Keratinocyte (primary cell): ENCODE results near the gene JSRP1. TPM values are rescaled to one million over a fixed set of nuclear protein-coding genes. Genes with fewer than 3 reads are reported as not detected.

Experiments
- DNase-seq: peaks from one replicate; pipeline ENCODE4 v3.0.0-alpha.2; 2011; ENCODE audit warnings: low read depth, missing footprints, low spot score
- FAIRE-seq: peaks from 2 replicates; lab custom pipeline; 2011; peaks lifted over from hg19 to GRCh38; lab: Jason Lieb, UNC
- H2AFZ ChIP-seq: 2 replicates; pipeline ENCODE4 v1.6.0; 2012; ENCODE audit warnings: low read length, control low read depth, inconsistent platforms; ENCODE audit not compliant: control insufficient read depth
- H3K27ac ChIP-seq: 2 replicates; pipeline ENCODE4 v1.5.1; 2011; ENCODE audit warnings: low read length; ENCODE audit not compliant: control insufficient read depth, insufficient read depth
- H3K27me3 ChIP-seq: 3 replicates; pipeline ENCODE4 v1.6.0; 2011; ENCODE audit warnings: low read length; ENCODE audit not compliant: control insufficient read depth, insufficient read depth; ENCODE audit errors: extremely low read depth
- H3K36me3 ChIP-seq, 2 experiments: 2 replicates in 1 of 2; 3 replicates in 1 of 2; pipeline ENCODE4 v1.5.1; 2011; ENCODE audit warnings: low read length in 2 of 2, mild to moderate bottlenecking in 1 of 2; ENCODE audit not compliant: control insufficient read depth in 2 of 2, insufficient read depth in 2 of 2; ENCODE audit errors: extremely low read depth in 1 of 2
- H3K4me1 ChIP-seq: 3 replicates; pipeline ENCODE4 v1.5.1; 2011; ENCODE audit warnings: low read length; ENCODE audit not compliant: control insufficient read depth, insufficient read depth; ENCODE audit errors: extremely low read depth
- H3K4me2 ChIP-seq: 3 replicates; pipeline ENCODE4 v1.6.0; 2011; ENCODE audit warnings: low read depth, low read length; ENCODE audit not compliant: control insufficient read depth, insufficient read depth; ENCODE audit errors: extremely low read depth
- H3K4me3 ChIP-seq, 3 experiments: fragments of 200-600 bp in 1 of 3; sonication (generic) in 1 of 3; 2 replicates in 2 of 3; 3 replicates in 1 of 3; pipeline ENCODE4 v1.5.1; 2011 to 2016; ENCODE audit warnings: low read length in 3 of 3, mild to moderate bottlenecking in 3 of 3, control low read depth in 2 of 3, inconsistent platforms in 1 of 3, low read depth in 1 of 3, mixed read lengths in 1 of 3, mixed run types in 1 of 3, moderate library complexity in 1 of 3; ENCODE audit not compliant: control insufficient read depth in 2 of 3, insufficient read depth in 2 of 3; ENCODE audit errors: extremely low read depth in 1 of 3
- H3K79me2 ChIP-seq: 2 replicates; pipeline ENCODE4 v1.6.0; 2012; ENCODE audit warnings: low read length; ENCODE audit not compliant: control insufficient read depth, insufficient read depth
- H3K9ac ChIP-seq: 3 replicates; pipeline ENCODE4 v1.6.0; 2011; ENCODE audit warnings: low read length; ENCODE audit not compliant: control insufficient read depth, insufficient read depth; ENCODE audit errors: extremely low read depth
- H3K9me1 ChIP-seq: 3 replicates; pipeline ENCODE4 v1.6.0; 2011; ENCODE audit warnings: low read length; ENCODE audit not compliant: control insufficient read depth, insufficient read depth; ENCODE audit errors: extremely low read depth
- H3K9me3 ChIP-seq: 2 replicates; pipeline ENCODE4 v1.5.1; 2012; ENCODE audit warnings: low read depth, low read length; ENCODE audit not compliant: control insufficient read depth
- H4K20me1 ChIP-seq: 3 replicates; pipeline ENCODE4 v1.6.0; 2011; ENCODE audit warnings: low read length; ENCODE audit not compliant: control insufficient read depth, insufficient read depth; ENCODE audit errors: extremely low read depth
- EZH2 ChIP-seq: IDR thresholded peaks from one replicate; pipeline ENCODE4 v1.6.1; 2012; ENCODE audit warnings: inconsistent platforms, mild to moderate bottlenecking, low read length, moderate library complexity
- dilution Hi-C: fragments of 300-500 bp; cut with MboI; formaldehyde crosslinking; loops from one replicate; pipeline ENCODE4 v1.7.0; 2020; ENCODE audit warnings: low sequenced_read_pairs; ENCODE audit not compliant: extremely low pct_ligation_motif_present
- polyA plus RNA-seq, 5 experiments: library from polyadenylated mRNA; depleted of rRNA in 3 of 5; stranded (reverse) in 3 of 5; stranded (forward) in 1 of 5; unstranded in 1 of 5; fragments of >200 nt; gene quantifications; 1 replicate in 1 of 5; 2 replicates in 3 of 5; 3 replicates in 1 of 5; pipeline versions ENCODE4 v1.2.1 to v1.2.3, GENCODE V29; 2011 to 2012; ENCODE audit warnings: missing spikeins in 2 of 5, low read depth in 1 of 5, low replicate concordance in 1 of 5
- TF ChIP-seq, protein P1 (sequence below), 3 experiments: IDR thresholded peaks in 1 of 3; conservative IDR thresholded peaks in 1 of 3; optimal IDR thresholded peaks in 1 of 3; 2 replicates in 2 of 3; 3 replicates in 1 of 3; pipeline versions ENCODE3 to v1.5.1; 2011; ENCODE audit warnings: low read length in 3 of 3, mild to moderate bottlenecking in 3 of 3, moderate library complexity in 2 of 3, control low read depth in 1 of 3, inconsistent platforms in 1 of 3; ENCODE audit not compliant: insufficient read depth in 2 of 3; ENCODE audit errors: extremely low read depth in 1 of 3

JSRP1 gene
- polyA plus RNA-seq, 1 donor (not counting 4 experiments of a cell fraction or from before 2014, with no cell fraction given): not detected

DNA sequence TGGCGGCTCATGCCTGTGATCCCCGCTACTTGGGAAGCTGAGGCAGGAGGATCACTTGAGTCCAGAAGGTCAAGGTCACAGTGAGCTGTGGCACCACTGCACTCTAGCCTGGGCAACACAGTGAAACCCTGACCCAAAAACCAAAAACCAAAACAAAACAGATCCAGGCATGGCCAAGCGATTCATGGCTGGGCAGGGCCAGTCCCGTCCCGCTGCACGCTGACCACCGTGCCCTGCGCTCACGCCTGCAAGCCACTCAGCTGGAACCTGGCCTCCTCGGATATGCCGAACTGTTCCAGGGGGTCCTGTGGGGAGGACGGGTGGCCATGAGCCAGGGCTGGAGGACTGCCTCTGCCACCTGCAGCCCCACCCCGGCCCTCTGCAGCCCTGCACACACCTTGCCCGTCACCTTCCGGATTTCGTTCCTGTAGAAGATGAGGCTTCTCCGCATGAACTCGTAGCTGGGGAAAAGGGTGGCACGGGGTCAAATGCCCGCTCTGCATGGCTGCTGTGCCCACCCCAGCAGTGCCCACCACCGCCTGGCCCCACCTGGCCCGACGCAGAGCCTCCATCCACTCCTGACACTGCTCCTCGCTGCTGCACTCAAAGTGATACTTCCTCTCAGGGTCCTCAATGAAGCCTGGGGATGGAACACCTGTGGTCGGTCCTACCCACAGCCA lies 22.5 kb downstream of the JSRP1 start:
- H4K20me1 ChIP-seq: peaks cover 2% of the 10 kb centered on the region
- FAIRE-seq: no peak
- peaks cover 19 to 41% of the 10 kb centered on the region in 2 experiments for H3K36me3 ChIP-seq

DNA sequence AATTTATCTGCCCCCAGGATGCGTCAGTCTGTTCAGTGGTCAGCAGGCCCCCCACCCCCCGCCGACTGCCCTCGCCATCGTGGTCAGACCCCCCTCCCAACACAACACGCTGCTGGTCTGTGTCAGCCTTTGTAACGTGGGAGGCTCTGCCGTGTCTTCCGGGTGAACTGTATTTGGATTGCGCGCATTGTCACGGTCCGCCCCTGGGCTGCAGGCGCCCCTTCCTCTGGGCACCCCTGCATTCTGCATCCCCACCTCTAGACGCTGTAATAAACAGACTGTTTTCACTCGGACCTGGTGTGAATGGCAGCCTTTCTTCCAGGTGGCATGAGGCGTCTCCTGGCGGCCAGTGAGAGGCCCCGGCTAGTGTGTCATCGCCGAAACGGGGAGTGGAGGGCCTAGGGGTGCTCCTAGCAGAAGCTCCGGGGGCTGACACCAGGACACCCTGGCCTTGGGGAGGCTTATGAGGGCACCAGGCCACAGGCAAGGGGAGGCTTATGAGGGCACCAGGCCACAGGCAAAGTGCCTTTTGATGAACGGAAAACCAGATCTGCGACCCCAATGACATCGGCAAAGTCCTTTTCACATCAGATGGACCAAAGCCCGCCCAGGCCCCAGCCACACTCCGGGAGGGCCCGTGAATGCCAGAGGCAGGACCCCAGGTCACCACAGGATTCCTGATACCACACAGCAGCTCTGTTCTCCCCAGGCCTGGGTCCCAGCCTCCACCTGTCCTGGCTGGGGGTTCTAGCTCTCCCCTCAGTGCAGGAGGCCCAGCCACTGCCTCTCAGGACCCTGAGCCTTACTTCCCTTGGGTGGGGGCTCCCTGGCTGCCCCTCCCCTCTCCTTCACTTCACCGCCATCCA lies 23.7 kb downstream of the JSRP1 start:
- Histone ChIP-seq H3K27me3 (no peaks in the 10 kb centered on the region), H3K27ac (no peak overlapping the region), H3K9me3 (no peaks in the 10 kb centered on the region), H3K9ac (no peak overlapping the region), H3K4me2 (no peak overlapping the region), H4K20me1 (peaks cover 4% of the 10 kb centered on the region), H3K4me1 (peaks cover 8% of the 10 kb centered on the region), H3K9me1 (no peaks in the 10 kb centered on the region), H2AFZ (no peak overlapping the region), H3K4me3 (no peak overlapping the region), H3K36me3 (peaks cover 19 to 37% of the 10 kb centered on the region in 2 experiments), H3K79me2 (peaks cover 42% of the 10 kb centered on the region)
- DNase-seq: no peak
- dilution Hi-C loops: no loop called here
- TF ChIP-seq, protein P1, sequence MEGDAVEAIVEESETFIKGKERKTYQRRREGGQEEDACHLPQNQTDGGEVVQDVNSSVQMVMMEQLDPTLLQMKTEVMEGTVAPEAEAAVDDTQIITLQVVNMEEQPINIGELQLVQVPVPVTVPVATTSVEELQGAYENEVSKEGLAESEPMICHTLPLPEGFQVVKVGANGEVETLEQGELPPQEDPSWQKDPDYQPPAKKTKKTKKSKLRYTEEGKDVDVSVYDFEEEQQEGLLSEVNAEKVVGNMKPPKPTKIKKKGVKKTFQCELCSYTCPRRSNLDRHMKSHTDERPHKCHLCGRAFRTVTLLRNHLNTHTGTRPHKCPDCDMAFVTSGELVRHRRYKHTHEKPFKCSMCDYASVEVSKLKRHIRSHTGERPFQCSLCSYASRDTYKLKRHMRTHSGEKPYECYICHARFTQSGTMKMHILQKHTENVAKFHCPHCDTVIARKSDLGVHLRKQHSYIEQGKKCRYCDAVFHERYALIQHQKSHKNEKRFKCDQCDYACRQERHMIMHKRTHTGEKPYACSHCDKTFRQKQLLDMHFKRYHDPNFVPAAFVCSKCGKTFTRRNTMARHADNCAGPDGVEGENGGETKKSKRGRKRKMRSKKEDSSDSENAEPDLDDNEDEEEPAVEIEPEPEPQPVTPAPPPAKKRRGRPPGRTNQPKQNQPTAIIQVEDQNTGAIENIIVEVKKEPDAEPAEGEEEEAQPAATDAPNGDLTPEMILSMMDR (optimal IDR thresholded peaks at IDR 0.05 in 1 of 3, IDR thresholded peaks at IDR 0.05 in 1 of 3, conservative IDR thresholded peaks at IDR 0.05 in 1 of 3; ENCODE audit: extremely low read depth in 1 of 3, insufficient read depth in 2 of 3, low read length in 3 of 3): no peak
- no peak for TF ChIP-seq EZH2
- no peak for FAIRE-seq

More for the DNA sequence above, 22.5 kb downstream of the JSRP1 start:
- Histone ChIP-seq H2AFZ (no peak overlapping the region), H3K27me3 (no peaks in the 10 kb centered on the region), H3K79me2 (peaks cover 54% of the 10 kb centered on the region), H3K9me3 (no peaks in the 10 kb centered on the region), H3K9me1 (peaks cover 4% of the 10 kb centered on the region), H3K4me2 (no peak overlapping the region), H3K4me3 (no peak overlapping the region), H3K27ac (no peak overlapping the region), H3K9ac (no peak overlapping the region), H3K4me1 (peaks cover 20% of the 10 kb centered on the region)
- TF ChIP-seq EZH2: no peak
- TF ChIP-seq, protein P1 (optimal IDR thresholded peaks at IDR 0.05 in 1 of 3, IDR thresholded peaks at IDR 0.05 in 1 of 3, conservative IDR thresholded peaks at IDR 0.05 in 1 of 3; ENCODE audit: extremely low read depth in 1 of 3, insufficient read depth in 2 of 3, low read length in 3 of 3): no peak
- no peak for DNase-seq
- dilution Hi-C loops: no loop called here
